HepG2 (cell line): Measurements from ENCODE around the gene RUFY2. TPM values are rescaled to one million over a fixed set of nuclear protein-coding genes. Genes with fewer than 3 reads are reported as not detected.

Source experiments
- MIER3 ChIP-seq: IDR thresholded peaks from 2 replicates; pipeline ENCODE4 v1.6.1; 2016; ENCODE audit warnings: missing compliant biosample characterization, borderline replicate concordance
- NCOA2 ChIP-seq: sonication (generic); formaldehyde crosslinking; IDR thresholded peaks from 2 replicates; pipeline ENCODE4 v1.8.0; 2022; ENCODE audit warnings: inconsistent platforms
- ONECUT2 ChIP-seq: sonication (generic); formaldehyde crosslinking; IDR thresholded peaks from 2 replicates; pipeline ENCODE4 v1.4.0; 2020; ENCODE audit warnings: missing genetic modification reagents
- SPEN ChIP-seq: sonication (generic); formaldehyde crosslinking; IDR thresholded peaks from 2 replicates; pipeline ENCODE4 v1.5.1; 2020; ENCODE audit warnings: low read depth, mild to moderate bottlenecking, missing genetic modification reagents
- ZBTB33 ChIP-seq: sonication (generic); formaldehyde crosslinking; IDR thresholded peaks from 2 replicates; pipeline ENCODE4 v1.4.0; 2020; ENCODE audit warnings: missing genetic modification reagents
- ZBTB40 ChIP-seq, 2 experiments: fragments of 450-650 bp in 1 of 2; sonication (generic) in 1 of 2; formaldehyde crosslinking in 1 of 2; IDR thresholded peaks; 2 replicates each; pipeline versions ENCODE4 v1.6.1 to v1.8.0; 2016 to 2022; ENCODE audit warnings: antibody characterized with exemption in 1 of 2, mild to moderate bottlenecking in 1 of 2, missing genetic modification reagents in 1 of 2
- ZNF318 ChIP-seq: sonication (generic); formaldehyde crosslinking; IDR thresholded peaks from 2 replicates; pipeline ENCODE4 v1.4.0; 2020; ENCODE audit warnings: mild to moderate bottlenecking, missing genetic modification reagents
- ZNF737 ChIP-seq: sonication (generic); formaldehyde crosslinking; IDR thresholded peaks from 2 replicates; pipeline ENCODE4 v1.5.0; 2020; ENCODE audit warnings: missing genetic modification reagents, mild to moderate bottlenecking, borderline replicate concordance
- polyA plus RNA-seq, 8 experiments: library from polyadenylated mRNA; depleted of rRNA in 3 of 8; stranded (reverse) in 7 of 8; unstranded in 1 of 8; fragments of >200 nt; fragmentation: Illumina TruSeq in 4 of 8; extraction: Trizol in 4 of 8; gene quantifications; 2 replicates each; pipeline versions ENCODE4 v1.2.1 to v1.2.3, GENCODE V29; 2011 to 2016; ENCODE audit warnings: low read depth in 4 of 8, missing spikeins in 1 of 8, mixed read lengths in 1 of 8; ENCODE audit not compliant: insufficient read depth in 1 of 8
- total RNA-seq, 5 experiments: library from RNA; depleted of rRNA; stranded (reverse); fragments of >200 nt; fragmentation: Illumina TruSeq; extraction: Trizol; gene quantifications; 2 replicates each; pipeline ENCODE4 v1.2.3, GENCODE V29; 2016; ENCODE audit warnings: low read depth in 1 of 5

The RUFY2 gene
- total and polyA plus RNA-seq, 2 of the 13 experiments (the other 11 are each of a cell fraction or from before 2014, with no cell fraction given): 10.1 to 16.1 TPM

GRCh38 chr10:68406815-68407548 is at the start of gene RUFY2 (continued):
- TF ChIP-seq ZNF318 (CRISPR knock-in tag) (no peak), MIER3 (CRISPR knock-in tag) (no peak), ZBTB33 (no peak), NCOA2 (CRISPR knock-in tag) (no peak; the same call in 1 of the 2 replicates), ZBTB40 (IDR thresholded peaks at IDR 0.05) (no peak), ZBTB40 (CRISPR knock-in tag; IDR thresholded peaks at IDR 0.05) (peak; percentile 58), SPEN (CRISPR knock-in tag) (peak; percentile 72; the same call in 1 of the 2 replicates), ZNF737 (CRISPR knock-in tag) (no peak), ONECUT2 (CRISPR knock-in tag) (no peak)
